ENCODE data around the gene AFF3.

The AFF3 gene

DNA sequence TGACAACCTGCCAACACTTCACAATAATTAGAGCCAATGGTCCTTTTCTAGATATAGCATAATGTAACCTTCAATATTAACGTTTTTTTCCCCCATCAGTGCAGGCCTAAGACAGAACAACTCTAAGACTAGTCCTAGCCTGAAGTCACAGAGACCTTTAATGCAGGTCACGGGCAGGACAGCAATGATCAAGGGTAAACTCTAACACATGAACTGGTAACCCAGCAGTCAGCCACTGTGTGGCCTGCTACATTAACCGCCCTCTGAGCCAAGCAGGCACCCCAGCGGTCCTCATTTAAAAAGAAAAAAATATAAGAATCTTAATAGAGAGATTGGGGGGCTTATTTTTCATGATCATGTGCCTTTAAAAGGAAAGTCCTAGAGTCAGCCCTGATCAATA lies 290.6 kb downstream of the AFF3 start:
- no peak for DNase-seq

GRCh38 chr2:99851089-99851488 lies 291.3 kb downstream of the AFF3 start:
- DNase-seq, result no peak

GRCh38 chr2:99850084-99850710 lies 292.2 kb downstream of the AFF3 start:
- DNase-seq, result no peak

DNA sequence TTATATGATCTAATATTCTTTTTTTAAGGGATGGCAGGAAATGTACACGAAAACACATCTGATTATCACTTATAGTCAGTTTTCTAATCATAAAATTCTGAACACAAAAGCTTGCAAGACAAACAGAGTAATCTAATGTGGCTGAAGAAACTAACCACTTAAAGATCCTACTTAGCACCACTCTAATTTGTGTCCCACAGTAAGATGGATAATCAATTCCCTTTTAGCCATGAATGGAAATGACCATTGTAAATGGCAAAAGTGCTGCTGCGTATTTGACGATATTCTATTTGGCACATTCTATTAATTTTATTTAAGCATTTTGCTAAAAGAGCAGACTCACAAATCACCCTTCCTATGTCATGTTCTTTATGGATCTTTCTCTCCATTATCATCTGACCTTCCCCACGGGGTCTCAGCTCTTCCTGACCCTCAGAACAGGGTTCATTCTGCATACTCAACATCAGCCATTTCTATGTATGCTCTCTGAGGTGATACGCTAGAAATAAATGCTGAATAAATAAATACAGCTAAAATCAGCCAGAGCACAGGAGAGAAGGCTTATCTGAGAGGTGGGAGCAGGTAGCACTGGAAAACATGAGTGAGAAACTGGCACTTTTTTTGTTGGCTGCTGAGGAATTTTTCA lies 295.8 kb downstream of the AFF3 start:
- DNase-seq, result no peak

GRCh38 chr2:99845296-99845695 lies 297.1 kb downstream of the AFF3 start:
- DNase-seq, result no peak

DNA sequence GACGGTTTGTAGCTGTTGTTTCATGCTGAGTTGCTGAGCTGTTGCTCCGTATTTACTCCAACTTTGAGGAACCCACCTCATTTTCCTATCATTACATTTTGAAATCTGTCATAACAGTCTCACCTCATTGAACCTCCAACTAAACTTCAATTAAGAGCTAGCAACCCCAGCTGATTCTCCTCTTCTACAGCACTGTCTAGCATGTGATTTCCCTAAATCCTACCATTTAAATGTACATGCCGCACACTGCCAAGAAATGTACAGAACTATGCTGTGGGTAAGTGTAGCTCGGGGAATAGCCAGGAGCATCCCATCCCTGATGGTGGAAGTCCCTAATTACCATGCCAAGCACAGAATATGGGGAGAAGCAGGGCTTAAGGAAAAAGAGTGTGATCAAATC lies 299.9 kb downstream of the AFF3 start:
- no peak for DNase-seq

- no peak for DNase-seq
Observed at GRCh38 chr2:99841749-99842148, 300.6 kb downstream of the AFF3 start.

- DNase-seq, result no peak
Observed at GRCh38 chr2:99840831-99841230, 301.6 kb downstream of the AFF3 start.

DNA sequence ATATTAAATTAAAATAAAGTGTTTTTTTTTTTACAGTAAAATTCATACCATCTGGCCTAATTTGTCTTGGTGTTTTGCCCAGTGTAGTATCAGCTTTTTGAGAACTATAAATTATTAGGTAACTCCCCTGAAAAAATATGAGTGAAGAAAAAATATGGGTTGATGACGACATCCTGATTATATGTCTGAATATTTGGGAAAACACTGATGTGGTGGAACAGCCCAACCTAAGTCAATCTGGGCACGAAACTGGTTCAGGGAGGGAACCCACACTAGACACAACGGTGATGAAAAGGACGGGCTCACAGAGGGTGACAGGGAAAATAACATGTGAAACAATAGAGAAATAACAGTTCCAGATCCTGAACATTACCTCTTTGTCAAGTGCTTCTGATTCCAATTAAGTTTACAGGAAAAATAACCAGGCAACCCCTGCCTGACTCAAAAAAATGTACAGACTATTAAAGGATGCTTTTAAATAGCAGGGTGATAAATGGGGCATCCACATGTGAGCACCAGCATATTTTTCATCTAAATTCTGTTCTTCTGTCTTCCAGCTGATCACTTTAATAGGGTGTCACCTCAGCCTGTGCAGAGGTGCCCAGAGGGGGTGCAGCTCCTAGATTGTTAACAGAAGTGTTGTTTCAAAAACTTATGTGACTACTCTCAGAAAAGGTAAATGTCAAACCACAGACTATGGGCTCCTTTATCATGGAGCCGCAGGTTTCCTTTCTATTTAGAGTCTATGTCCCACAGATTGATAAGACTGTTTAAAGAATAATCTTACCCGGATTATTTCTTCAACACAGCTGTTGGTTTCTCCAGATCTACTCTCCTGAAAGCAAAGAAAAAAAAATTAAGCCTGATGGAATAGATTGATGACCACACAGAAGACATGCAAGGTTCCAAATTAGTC lies 305.4 kb downstream of the AFF3 start:
- no peak for DNase-seq

GRCh38 chr2:99834426-99834825 lies 308.0 kb downstream of the AFF3 start:
- DNase-seq, result no peak

GRCh38 chr2:99833586-99834201 lies 308.7 kb downstream of the AFF3 start:
- no peak for DNase-seq

DNA sequence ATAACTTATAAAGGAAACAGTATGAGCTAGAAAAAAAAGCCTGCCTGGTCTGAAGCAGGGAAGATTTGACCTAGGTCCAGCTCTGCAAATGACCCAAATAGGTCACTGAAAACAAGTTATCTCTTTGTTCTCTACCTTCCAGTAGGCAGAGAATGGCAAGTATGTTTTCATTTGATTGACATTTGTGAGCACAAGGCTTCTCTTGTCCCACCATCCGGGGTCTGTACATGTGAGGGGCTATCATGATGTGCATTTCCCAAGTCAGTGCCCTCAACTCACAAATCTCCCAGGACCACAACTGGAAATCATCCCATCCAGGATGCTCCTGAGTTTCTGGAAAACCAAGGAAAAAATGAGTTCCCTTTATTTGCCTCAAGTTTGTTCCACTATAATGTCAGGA lies 309.5 kb downstream of the AFF3 start:
- DNase-seq, result no peak

DNA sequence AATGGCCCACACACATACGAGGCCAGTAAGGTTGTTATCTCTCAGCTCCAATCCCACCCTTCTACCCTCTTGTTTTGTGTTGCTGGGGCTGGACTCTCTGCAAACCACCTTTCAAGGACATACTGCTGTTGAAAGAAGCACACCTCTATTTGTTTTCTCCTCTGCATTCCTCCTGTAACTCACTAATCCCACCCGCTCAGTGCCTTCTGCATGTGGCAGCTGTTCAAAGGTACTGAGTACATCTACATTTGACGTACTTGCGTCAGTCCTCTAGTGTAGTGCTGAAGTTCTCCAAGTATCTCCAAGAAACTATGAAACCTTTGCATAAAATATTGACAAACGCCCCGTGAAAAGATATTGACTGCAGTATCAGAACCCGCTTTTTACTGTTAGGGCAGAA lies 310.6 kb downstream of the AFF3 start:
- DNase-seq, result no peak

- no peak for DNase-seq
Observed at GRCh38 chr2:99827296-99827999, 314.9 kb downstream of the AFF3 start.

DNA sequence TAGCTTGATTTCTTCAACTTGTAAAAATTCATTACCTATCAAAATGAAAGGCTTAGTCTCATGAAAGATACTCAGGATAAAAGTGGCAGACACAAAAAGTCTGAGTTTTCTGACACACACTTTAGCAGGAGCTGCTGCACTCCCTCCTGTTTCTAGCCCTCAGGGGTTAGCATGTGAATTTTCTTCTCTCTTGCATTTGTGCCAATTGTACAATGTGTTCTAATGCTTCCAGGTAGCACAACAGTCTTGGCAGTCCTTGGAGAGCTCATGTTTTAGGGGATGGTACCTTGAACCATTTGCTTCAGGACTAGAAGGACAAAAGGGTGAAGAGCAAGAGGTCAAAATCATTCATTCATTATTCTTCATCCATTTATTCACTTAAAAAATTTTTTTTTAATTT lies 316.8 kb downstream of the AFF3 start:
- no peak for DNase-seq

GRCh38 chr2:99824758-99825157 lies 317.6 kb downstream of the AFF3 start:
- no peak for DNase-seq

DNA sequence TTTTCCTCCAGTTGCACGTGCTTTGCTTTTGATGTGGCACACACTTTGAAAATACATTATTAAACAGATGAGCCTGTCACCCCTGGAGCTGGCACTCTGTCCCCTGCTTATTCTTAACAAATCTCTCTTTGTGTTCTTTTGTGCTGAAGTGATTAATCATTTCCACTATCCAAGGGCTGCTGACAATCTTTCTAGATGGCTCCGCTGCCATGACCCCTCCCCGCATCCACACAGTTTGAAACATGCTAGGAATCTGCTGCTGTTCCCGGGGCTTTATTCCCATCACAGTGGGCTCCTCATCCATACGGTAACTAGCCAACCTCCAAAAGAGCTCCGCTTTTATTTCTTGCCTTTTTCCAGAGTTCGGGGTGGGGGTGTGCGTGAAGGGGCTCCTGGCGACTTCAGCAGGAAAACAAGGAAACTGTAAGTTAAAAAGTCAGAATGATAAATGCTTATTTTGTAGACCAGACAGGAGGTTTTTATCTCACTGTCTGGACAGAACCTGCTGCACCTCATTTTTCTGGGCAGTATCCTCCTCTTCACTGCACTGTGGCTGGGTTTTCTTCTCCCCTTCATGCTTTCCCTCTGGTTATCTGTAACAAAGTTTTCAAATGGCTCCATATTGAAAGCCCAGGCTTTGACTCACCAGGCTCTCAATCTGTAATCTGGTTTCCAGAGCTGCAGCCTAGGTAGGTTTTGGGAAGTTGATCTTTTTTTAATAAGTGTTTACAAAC lies 319.7 kb downstream of the AFF3 start:
- no peak for DNase-seq

DNA sequence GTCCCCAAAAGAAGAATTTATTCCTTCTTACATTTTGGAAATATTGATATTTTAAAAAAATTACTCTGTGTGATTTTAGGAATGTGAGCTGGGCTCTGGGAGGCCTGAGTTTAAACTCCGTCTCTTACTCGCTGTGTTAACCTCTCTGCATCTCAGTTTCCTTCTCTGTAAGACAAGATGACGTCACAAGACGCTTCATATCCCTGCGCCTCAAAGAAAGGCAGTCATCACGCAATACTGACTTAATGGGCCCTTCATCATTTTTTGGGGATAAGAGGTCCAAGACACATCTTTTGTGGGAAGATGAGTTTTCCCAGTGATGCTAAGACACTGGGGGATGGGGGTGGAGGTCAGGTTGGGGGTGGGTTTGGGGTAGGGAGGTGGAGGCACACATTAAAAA lies 320.4 kb downstream of the AFF3 start:
- DNase-seq, result no peak

GRCh38 chr2:99821572-99821971 lies 320.8 kb downstream of the AFF3 start:
- DNase-seq, result no peak

DNA sequence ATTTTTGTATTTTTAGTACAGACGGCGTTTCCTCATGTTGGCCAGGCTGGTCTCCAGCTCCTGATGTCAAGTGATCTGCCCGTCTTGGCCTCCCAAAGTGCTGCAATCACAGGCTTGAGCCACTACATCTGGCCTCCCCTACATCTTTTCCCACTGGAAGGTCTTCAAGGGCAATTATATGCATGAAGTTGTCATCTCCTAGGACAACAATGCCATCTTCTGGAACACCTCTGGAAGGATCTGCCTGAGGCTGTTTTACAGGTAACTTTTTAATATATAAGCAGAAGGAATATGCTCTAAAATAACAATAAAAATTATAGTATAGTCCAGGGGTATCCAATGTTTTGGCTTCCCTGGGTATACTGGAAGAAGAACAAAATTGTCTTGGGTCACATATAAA lies 321.4 kb downstream of the AFF3 start:
- DNase-seq, result no peak

DNA sequence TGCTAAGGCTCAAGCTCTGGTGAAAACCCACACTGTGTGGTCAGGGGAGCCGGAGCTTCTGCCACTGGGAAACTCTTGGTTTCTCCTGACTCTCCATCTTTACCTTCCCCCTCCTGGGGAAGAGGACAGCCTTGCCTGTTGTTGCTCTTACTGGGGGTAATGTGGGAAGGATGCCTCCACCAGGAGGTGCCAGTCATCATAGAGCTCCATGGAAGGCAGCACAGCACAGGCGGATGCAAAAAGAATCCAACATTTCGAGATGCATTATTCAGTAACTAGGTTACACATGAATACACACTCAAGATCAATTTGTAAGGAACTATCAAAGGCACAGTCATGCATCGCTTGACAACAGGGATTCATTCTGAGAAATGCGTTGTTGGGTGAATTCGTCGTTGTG lies 322.6 kb downstream of the AFF3 start:
- DNase-seq, result no peak

- no peak for DNase-seq
Observed at GRCh38 chr2:99818842-99819241, 323.5 kb downstream of the AFF3 start.
